HG03139 (cell line): Measurements from ENCODE around the gene MAPKAP1.
"Not testable (repeated sequence)": the region's sequence is repeated elsewhere in the genome, so short reads cannot be mapped to it uniquely, and the experiment has no call there.

ENCODE experiments used
- ATAC-seq: cut with Tn5 transposase; IDR thresholded peaks from one replicate; pipeline ENCODE4 v1.9.1; 2021; ENCODE audit not compliant: unreplicated experiment

Gene MAPKAP1

DNA sequence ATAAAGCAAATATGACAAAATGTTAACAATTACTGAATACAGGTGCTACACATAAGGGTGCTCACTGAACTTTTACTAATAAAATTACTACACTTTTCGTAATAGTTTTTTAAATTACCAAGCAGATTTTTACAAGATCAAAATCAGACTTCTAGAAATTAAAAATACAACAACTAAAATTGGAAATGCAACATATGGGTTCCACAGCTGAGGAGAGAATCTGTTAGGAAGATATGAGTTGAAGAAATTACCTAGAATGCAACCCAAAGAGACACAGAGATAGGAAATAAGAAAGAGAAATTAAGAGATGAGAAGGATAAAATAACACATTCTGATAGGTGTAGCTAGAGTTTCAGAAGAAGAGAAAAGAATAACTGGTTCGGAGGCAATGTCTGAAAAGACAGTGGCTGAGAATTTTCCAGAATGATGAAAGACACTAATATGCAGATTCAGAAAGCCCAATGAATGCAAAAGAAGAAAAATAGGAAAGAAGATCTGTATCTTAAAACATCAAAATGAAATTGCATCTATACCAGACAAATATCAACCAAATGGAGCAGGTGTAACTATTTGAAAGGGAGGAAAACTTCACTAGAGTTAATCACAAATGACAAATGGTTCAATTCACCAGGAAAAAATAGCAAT, 95.8 kb downstream of the MAPKAP1 start:
- ATAC-seq: no peak

DNA sequence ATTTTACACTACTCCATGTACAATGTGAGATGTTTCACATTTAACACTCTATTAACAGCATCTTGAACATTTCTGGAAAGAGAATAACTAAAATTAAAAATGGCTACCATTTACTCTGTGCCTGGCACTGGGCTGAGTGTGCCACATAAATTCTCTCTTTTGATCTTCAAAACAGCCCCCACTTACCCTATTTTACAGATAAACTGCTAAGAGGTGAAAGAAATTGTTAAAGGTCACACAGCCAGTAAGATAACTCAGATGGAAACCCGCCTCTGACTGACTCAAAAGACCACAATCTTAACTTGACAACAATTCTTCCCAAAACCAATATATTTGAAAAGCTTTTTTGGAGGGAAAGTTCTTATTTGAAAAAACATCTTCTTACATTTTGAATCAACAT, 97.3 kb downstream of the MAPKAP1 start:
- ATAC-seq: no peak

DNA sequence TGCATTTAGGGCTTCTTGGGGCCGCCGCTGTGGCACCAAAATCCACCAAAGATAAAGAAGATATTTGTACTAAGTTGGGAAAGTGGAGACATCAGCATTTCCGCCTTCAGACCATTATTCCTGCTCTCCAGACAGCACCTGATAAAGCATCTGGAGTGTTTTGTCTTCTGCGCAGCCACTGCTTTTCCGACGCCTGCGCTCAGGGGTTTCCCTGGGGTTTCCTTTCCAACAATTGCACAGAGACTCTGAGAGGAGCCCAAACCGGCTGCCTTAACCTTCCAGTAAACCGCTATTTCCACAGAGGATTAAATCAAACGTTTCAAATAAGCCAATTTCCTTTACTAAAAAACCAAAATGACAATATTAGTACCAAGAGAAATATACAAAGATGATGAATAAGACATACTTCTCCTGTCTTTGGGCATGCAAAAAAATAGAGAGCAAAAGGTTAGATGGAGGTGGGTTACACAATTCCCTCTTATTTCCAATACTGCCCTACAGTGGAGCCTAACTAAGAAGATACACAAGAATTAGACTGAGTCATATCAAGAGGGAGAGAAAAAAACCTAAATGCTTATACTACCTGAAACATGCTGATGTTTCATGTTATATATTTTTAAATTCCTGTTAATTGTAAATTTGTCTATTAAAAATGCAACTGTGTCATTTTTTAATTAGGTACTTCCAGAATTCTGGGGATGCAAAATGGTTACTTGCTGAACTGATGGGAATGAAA, 98.4 kb downstream of the MAPKAP1 start:
- ATAC-seq: no peak

DNA sequence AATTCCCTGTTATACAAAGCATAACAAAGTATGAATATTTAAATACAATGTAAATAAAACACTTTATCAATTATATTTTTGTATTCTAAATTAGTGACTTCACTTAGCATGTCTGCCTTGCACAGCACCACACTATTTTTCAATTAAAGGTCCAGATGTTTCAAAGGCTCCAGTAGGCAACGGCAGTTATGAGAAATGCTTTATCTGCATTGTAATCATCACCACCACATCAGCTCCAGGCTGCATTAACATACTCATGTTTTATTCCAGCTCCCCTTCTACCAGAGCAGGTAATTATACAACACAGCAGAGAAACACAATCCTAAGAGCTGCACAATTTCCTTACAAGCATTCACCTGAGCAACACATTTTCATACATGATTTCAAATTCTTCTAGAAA, 102.8 kb downstream of the MAPKAP1 start:
- no peak for ATAC-seq

DNA sequence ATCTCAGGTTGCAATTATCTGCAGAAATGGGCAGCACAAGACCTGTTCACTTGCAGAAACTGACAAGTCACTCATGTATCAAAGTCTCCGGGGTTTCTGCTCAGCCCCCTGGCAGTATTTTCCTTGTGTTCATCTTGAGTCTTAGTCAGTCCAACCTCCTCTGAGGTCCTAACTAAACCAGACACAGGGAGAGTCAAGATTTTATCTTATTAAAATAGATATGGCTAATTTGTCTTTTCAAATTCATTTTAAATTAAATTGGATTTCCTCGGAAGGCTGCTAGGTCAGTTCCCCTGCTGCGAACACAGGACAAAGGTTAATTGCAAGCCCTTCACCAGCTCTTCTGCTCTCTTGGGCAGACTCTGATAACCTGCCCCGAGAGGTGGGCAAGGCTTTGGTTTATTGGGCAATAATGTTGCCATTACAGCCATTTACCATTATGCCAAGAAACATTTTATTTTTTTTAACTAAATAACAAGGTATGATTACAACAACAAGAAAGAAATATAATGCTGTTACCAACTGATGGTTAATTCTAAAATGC, 103.5 kb downstream of the MAPKAP1 start:
- ATAC-seq: no peak

DNA sequence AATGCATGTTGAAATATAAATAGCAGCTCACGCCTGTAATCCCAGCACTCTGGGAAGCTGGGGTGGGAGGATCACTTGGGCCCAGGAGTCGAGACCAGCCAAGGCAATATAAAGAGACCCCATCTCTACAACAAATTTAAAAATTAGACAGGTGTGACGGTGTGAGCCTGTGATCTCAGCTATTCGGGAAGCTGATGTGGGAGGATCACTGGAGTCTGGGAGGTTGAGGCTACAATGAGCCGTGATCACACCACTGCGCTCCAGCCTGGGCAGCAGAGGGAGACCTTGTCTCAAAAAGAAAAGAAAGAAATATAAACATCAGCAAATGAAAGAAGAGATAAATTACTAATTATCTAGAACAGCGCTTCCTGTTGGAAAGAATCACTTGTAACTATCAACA, 105.0 kb downstream of the MAPKAP1 start:
- ATAC-seq: no peak

DNA sequence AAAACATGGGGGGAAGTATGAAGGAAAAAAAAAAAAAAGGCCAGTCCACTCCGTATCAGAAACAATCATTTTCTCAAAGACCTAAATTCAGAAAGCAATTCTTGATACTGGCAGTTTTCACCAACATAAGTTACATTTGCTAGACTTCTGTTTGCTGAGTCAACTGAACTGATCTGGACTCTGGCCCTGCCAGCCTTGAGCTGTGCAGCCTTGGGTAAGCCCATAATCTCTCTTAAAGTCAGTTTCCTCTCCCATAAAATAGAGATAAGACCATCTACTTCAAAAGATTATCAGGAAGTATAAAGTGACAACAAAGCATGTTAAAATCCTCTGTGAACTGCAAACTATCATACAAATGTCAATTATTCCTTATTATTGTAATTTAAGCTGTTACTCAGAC, 106.8 kb downstream of the MAPKAP1 start:
- ATAC-seq: no peak

DNA sequence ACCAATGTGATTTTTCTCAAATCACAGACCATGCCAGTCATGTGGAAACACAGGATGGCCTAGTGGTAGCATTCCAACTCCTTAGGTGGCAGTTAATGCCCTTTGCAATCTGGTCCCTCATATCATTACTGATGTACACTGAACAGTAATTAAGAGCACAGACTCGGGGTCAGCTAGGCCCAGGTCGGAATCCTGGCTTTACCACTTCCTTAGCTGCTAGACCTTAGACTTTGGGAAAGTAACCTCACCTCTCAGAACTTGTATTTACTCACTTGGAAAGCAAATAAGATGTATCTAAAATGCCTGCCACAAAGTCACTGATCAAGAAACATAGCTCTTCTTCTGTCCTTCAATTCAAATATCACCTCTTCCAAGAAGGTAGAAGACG, 112.8 kb downstream of the MAPKAP1 start:
- ATAC-seq: no peak

DNA sequence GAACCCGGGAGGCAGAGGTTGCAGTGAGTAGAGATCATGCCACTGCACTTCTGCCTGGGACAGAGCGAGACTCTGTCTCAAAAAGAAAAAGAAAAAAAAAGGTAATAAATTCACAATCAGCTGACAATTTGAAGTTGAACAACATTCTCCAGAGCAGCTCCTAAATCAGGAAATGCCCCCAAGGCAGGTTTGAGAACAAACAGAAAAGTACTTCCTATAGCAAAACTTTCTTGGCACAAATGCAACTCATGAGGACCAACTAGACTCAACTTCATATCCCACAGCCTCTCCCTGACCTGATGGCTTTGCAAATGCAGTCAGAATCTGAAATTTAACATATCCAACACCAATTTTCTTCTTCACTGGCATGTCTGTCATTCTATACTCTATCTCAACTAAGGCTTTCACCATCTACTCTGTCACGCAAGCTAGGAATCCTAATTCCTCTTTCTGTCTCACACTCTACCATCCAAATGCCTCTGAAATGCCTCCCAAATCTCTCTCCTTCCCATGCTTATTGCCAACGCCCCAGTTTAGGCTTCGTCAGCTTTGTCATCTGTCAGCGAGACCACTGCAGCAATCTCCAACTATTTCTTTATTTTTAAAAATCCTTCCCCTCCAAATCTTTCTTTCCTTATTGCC, 113.3 kb downstream of the MAPKAP1 start:
- ATAC-seq: no peak

DNA sequence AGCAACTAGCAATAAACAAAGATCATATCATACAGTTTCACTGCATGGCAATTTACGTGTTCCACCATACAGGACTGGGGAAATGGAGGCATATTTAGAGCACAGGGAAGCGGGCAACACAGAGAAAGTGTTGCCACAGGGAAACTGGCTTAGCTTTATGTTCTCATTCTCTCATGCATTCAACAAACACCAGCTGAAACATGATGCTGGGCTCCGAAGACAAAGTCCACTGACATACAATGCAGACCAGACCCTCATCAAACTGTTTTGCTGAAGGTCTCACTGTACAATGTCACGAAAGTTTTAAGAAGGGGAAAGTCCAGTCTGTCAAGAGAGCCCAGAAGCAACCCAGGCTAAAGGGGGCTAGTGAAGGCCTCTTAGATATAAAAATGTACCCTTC, 115.1 kb downstream of the MAPKAP1 start:
- ATAC-seq: no peak

DNA sequence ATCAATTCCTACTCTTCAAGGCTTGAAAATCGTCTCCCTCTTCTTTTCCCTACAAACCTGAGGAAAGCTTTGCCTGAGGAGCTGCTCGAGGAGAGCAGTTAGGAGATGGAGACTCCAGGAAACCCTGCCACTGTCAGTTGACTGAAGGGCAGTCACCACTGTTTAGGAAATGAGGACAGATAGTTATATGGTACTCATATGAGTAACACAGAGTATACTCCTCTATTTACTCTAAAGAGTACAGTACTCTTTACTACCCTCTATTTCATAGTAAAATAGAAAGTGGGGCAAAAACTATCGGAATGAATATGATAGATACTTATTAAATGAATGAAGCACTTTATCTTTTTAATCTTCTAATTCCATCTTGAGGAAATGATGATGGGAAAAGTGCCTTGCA, 115.8 kb downstream of the MAPKAP1 start:
- no peak for ATAC-seq

DNA sequence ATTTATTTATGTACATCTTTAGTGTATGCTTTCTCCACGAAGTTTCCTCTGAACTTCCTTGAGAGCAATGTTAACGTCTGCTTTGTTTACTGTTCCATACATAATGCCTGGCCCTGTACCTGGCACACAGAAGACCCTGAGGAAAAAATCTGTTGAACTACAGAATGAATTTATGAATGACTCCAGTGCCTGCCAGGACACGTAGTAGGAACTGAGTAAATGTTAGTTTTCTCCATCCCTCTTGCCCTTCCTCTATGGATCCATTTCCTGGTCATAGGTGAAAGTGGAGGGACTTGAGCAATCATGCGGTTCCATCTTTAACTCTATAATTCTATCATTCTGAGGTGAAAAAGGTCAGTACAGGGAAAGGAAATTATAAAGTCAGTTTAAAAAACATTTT, 117.7 kb downstream of the MAPKAP1 start:
- ATAC-seq: no peak

DNA sequence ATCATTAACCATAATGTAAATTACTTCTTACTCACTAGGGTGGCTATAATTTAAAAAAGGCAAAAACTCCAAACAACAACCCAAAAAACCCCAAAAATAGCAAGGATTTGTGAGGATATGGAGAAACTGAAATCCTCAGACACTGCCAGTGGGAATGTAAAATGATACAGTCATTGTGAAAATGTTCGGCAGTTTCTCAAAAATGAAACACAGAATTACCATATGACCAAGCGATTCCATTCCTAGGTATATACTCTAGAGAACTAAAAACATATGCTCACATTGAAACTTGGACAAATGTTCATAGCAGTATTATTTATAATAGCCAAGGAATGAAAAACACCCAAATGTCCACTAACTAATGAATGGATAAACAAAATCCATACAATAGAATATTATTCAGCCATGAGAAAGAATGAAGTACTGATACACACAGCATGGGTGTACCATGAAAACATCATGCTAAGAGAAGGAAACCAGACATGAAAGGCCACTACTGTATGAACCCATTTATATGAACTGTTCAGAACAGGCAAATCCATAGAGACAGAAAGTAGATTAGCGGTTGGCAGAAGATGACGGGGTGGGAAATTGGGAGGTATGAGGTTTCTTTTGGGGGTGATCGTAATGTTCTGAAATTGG, 119.1 kb downstream of the MAPKAP1 start:
- ATAC-seq: no peak

DNA sequence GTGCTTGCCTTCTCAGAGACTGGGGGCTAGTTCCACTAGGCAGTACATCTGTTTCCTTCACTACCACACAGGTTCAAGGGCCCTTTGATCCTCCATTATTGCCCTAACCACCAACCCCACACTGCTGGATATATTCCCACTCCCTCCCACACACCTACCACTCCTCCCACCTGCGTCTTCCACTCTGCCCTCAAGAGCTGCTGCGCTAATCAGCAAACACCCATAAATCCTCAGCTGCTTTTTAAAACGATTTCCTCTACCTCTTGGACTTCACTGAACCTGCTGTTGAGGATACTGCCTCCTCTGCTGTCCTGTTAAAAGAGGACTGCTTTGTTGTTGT, 120.9 kb downstream of the MAPKAP1 start:
- no peak for ATAC-seq

DNA sequence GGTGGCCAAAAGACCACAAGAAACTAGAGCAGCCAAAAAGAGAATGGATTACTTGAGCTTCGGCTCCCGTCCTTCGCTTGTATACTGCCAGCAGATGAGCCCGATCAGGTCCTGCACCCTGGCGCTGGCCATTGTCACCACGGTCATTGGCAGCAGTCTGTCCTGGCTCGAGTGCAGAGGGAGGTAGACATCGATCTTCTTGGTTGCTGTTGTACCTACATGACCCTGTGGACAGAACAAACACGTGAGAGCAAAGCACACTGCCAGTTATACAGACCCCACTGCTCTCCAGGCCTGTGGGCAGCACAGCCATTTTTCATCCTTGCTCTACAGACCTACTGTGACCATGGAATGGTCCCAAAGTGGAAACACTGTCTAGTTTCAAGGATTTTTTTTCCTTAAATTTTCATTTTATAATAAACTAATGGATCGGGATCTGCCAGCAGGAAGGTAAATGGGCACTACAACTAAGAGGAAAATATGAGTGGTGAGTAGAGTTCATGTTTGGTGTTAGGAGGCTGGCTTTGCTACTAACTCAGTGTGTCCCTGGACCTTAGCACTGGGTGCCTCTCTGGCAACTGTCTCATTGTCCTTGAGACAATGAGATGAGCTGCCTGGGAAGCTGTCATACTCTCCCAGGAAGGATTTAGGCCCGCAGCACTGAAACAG, 121.4 kb downstream of the MAPKAP1 start:
- no peak for ATAC-seq

DNA sequence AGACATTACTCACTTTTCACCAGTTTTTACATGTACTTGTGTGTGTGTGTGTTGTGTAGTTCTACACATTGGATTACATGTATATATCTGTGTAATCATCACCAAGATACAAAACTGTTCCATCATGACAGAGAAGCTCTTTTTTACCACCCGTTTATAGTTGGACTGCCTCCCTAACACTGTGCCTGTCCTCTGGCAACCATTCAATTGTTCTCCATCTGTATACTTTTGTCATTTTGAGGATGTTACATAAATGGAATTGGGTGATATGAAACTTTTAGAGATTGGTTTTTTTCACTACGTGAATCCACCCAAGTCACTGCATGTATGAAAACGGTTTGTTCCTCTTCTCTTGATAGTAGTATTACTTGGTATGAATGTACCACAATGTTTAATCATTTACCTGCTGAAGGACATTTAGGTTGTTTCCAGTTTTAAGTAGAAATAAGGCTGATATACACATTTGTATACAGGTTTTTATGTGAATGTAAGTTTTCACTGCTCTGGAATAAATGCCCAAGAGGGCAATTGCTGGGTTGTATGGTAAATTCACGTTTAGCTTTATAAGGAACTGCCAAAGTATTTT, 126.2 kb downstream of the MAPKAP1 start:
- no peak for ATAC-seq

DNA sequence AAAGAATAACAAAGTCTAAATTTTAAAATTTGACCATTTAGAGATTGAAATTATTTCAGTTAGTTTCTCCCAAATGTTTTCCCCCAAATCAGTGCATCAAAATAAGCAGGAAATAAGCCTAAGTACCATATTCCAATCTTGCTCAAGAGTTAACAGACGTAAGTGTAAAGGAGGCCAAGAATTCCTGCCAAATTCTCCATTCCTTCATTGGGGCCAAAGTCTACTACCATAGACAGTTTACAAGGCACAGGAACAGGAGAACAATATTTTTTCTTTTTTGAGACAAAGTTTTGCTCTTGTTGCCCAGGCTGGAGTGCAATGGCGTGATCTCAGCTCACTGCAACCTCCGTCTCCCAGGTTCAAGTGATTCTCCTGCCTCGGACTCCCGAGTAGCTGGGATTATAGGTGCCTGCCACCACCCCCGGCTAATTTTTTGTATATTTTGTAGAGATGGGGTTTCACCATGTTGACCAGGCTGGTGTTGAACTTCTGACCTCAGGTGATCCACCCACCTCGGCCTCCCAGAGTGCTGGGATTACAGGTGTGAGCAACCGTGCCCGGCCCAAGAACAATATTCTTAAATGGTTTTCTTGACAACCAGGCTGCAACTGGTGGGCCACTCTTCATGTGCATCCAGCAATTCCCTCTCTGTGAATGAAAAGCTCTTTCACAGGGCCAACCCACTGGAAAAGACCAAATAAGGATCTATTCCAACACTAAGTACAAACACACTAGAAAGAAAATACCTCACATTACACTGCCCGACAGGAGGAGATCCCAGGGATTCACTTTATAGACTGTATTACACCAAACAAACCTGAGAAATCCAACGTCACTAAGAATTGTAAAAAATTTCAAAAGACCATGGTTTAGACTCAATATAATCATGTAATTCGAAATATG, 127.7 kb downstream of the MAPKAP1 start:
- no peak for ATAC-seq

DNA sequence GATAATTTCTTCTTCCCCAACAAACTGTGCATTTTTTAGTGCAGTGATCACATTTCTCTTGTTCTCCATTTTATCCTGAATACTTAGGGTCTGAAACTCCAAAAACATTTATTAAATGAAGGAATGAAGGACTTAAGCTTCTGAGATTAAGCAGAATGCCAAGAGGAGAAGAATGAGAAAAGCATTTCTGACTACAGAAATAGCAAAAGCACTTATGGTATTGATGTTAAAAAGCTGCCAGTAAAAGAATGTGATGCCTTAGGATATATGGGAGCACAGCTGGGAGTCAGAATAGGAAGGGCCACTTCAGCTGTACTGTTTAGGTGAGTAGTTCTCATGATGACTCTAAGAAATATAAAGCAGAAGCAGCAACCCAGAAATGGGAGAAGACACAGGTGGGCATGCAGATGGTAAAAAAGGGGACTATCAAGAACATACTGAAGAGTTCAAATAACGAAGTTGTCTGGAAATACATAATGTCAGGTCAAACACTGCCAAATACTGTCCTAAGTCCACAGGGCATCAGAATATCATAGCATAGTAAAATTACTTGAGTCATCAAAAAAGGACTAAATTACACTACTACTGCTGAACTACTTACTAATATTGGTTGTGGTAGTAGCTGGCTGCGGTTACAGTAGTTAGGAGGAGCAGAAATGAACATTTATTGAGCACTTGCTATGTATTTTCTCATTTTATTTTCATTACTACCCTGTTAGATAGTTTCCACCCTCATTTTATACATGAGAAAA, 132.7 kb downstream of the MAPKAP1 start:
- ATAC-seq: no peak

DNA sequence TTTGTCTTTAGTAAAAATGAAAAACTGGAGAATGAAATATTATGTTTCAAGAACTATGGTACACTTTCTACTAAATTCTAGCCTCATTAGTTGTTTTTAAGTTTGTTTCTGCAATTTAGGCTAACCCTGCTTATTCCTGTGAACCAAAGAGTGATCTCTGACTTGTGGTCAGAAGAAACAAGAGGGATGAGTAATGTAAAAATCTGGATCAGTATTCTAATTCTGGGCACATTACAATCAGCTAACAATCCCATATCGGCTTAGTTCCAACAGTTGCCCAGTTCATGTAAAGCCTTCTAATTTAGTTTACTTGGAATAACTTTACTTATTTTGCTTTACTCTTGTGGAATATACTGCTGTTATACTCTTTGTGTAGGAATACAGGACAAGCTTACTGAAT, 134.5 kb downstream of the MAPKAP1 start:
- not testable (repeated sequence) for ATAC-seq
